ENCODE results near the gene TRPM3.

TRPM3 gene

GRCh38 chr9:70941191-70941590, 180.2 kb downstream of the TRPM3 start:
- DNase-seq: no peak

- no peak for DNase-seq
Observed at GRCh38 chr9:70940605-70941004, 180.8 kb downstream of the TRPM3 start.

- DNase-seq: no peak
Observed at GRCh38 chr9:70936536-70936935, 184.9 kb downstream of the TRPM3 start.

DNA sequence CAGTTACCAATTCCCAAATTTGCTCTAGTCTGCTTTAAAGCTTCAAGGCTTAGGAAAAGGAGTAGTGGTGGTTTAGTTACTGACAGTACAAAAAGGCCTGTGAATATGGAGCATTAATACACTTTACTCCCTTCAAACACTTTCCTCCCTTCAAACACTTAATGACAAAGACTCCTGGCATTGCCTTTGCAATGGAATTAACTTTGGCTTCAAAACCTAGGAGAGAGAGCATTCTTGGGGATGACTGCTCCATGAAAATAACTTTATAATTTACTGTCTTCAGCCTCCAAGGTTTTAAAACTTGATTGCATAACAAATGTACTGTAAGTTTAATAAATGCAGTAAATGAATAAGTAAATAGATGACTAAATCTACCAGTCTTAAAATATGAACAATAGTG, 185.6 kb downstream of the TRPM3 start:
- no peak for DNase-seq

- DNase-seq: no peak
Observed at GRCh38 chr9:70934642-70935041, 186.8 kb downstream of the TRPM3 start.

DNA sequence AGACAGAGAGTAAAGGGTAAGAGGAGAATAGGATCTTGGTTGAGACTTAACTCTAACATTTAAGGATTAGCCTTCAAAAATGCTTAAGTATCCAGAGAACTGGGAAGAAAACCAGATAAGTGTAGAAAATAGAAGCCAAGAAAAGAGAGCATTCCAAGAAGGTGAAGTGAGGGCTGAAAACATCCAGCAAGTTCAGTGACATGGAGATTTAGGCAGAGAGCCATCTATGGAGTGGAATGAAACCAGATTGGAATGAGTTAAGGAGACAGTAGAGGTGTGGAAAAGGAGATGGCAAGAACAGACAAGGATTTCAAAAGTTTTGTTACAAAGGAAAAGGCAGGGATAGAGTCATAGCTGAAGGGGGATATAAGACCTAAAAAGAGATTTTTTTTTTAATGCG, 188.1 kb downstream of the TRPM3 start:
- DNase-seq: no peak

DNA sequence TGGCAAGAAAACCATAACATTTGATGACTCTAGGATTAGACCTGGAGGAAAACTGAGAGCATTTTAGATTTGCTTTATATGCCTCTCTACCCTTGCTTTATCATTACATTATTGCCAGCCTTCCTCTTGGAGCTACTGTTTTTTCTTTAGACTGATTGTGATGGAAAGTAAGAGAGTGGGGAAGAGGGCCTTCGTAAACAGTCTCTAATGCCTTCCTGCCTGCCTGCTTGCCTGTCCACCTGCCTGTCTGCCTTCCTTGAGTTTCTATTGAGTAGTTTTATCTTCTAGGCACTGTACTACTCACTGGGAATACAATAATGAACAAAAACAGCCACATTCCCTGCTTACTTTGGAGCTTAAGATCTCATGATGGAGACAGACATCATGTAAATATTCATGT, 189.3 kb downstream of the TRPM3 start:
- DNase-seq: no peak

DNA sequence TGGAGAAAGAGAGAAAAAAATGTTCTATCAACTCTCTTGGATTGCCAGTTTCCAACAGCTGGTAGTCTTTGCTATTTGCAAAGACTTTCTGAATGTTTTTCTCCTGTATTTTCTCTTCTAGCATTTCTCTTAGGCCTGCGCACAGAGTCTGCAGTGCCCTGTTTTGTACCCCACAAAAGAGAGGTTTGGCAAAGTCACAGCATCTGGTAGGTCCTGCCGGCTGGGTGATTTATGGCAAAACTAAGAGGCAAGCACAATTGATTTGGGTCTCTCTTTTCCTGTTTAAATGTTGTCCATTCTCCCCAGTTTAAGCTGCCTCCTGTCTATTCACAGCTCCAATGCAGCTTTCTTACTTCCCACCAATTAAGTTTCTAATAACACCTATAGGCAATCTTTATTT, 193.9 kb downstream of the TRPM3 start:
- no peak for DNase-seq

DNA sequence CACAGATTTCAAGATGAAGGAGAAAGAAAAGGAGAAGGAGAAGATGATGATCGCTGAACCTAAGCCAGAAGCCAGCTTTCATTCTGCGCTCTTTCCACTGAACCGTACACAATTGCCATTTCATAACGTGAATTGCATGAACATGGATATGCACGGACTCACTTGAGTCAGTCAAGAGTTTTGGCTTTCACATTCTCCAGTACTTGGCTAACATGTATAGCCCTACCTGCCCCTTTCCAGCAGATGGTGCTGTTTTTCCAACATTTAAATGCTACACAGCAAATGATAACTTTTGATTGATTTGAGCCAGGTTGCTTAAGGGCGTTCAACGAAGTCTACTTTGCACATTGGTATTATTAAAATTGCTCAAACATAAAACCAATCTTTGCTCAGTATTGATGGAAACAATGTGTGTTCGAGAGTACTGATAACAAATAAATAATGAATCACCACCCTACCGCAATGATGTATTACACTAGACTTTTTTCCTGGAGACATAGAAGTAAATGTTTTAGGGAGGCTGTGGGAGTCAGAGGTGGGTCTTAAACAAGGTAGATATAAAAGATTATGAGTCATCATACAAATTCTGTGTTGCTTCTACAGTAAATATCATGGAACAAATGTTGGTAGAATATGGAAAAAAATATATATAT, 196.4 kb downstream of the TRPM3 start:
- DNase-seq: no peak

DNA sequence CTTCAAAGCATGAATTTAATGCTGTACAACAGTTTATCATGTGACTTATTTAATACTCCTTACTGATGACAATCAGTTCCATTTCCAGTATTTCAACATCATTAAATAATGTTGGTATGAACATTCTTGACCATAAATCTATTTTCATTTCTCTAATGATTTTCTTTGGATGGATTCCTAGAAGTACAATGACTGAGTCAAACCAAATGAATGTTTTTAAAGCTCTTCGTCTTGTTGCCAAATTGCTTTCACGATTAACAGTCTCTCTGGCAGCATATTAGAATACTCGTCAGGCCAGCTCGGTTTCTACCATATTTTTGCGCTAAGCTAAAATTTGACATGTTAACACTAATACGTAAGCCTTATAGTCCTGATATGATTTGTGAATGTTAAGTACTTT, 197.0 kb downstream of the TRPM3 start:
- DNase-seq: no peak

GRCh38 chr9:70923961-70924360, 197.5 kb downstream of the TRPM3 start:
- DNase-seq: no peak

DNA sequence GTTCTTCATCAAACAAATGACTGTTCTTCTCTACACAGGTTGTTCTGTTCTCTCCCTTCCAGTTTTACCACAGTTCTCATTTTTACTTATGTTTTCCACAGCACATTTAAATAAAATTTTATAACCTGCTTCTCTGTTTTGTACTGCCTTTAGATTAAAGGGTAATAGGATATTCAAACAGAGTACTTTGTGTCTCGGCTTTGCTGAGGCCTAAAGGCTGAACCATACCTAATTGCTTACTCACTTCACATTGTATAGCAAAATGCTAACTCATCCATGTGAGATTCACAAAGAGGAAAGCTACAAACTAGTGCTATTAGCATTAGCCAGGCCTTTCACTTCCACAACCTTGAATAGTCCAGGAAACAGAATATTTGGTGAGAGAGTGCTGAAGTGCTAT, 200.3 kb downstream of the TRPM3 start:
- DNase-seq: no peak

DNA sequence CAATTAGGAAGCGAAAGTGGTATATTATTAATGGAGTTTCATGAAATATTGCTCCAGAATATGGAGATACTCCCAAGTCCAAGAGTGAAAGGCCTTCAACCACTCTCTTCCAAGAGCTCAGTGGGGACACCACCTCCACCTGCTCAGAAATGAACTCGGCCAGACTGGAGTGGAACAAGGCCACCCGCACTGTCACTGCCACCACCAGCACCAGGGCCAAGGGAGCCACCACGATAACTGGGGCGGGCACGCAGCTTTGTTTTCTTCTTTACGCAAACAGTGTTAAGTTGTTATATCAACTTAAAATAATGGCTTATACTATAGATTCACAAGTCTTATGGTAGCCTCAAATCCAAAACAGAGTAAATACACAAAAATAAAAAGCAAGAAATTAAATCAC, 204.1 kb downstream of the TRPM3 start:
- DNase-seq: no peak

- no peak for DNase-seq
Observed at GRCh38 chr9:70911791-70912190, 209.6 kb downstream of the TRPM3 start.

DNA sequence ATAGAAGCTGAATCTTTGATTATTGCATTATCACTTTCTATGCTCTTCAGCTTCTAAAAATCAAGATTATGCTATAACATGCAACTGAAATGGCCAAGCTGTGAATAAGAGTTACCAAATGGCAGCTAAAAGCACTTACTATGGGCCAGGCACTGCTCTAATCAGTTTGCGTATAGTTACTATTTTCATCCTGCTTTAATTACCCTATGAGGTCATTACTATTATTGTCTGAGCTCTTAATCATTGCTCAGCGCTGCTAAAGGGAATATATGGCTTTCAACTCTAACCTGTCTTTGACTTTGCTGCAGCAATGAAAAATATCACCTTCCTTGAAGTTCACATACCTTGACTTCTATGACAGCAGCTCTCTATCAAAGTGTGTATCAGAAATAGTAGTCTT, 210.8 kb downstream of the TRPM3 start:
- DNase-seq: no peak

GRCh38 chr9:70902692-70903131, 218.7 kb downstream of the TRPM3 start:
- DNase-seq: no peak

GRCh38 chr9:70902171-70902570, 219.2 kb downstream of the TRPM3 start:
- no peak for DNase-seq

DNA sequence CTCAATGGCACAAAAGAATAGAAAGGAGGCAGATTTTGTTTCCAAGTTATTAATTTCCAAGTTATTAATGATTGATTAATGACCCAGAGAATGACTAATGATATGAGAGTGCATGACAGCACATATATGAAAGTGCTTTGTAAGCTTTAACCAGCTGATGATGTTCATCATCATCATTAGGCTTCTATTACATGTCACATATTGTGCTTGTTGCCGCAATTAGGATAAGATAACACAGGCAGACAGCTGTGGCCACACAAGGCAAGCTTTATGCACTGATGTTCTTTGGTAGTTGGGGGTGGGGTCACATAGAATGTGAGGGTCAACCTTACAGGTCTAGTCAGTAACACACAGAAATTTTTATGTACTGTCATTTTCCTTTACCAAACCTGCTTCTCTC, 219.7 kb downstream of the TRPM3 start:
- DNase-seq: no peak

GRCh38 chr9:70901013-70901412, 220.4 kb downstream of the TRPM3 start:
- no peak for DNase-seq

DNA sequence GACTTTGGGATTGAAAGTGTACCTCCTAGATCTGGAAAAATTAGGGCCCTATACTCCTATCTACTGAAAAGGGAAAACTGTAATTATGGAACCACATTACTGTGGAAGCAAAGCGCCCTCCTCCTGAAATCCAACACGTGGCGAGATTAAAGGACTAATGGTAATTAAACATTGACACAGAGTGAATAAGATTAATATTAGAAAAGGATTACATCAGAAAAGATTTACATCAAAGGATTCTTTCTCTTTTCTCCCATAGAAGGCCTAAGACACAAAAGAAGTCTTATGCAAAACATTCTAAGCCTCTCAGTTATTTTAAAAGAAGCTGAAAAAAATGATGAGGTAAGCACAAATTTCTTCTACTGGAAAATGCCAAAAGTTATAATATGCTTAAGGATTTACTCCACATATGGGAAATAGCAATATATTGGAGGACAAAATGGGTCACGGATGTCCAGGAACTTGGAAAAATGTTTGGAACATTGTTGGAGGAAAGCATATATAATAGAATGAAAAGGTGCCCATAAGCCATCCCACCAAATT, 227.8 kb downstream of the TRPM3 start:
- no peak for DNase-seq

DNA sequence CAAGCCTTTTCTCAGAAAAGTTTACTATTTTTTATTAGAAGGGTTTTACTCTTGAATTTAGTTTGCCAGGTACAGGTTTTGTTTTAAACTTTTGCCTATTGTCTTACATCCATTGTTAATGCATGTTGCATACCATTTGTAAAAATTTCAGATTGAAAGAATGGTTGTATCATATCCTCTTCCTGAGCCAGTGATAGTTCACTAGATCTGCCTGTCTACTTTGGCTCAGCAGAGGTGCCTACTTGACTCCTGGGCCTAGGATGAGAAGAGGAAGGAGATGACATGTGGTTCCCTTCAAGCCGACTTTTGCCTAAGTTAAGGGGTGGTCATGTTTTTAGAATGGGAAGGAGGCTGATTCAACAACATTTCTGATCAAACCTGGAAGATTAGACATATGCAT, 232.9 kb downstream of the TRPM3 start:
- DNase-seq: no peak

GRCh38 chr9:70887826-70888225, 233.6 kb downstream of the TRPM3 start:
- no peak for DNase-seq

GRCh38 chr9:70883963-70884793, 237.2 kb downstream of the TRPM3 start:
- no peak for DNase-seq

- DNase-seq: no peak
Observed at GRCh38 chr9:70883056-70883455, 238.4 kb downstream of the TRPM3 start.

All from NCI-H1436 treated with DMSO at 0.1 percent for 48 hours (cell line).